HCT116 (cell line): ENCODE results near the gene GCK. TPM values are rescaled to one million over a fixed set of nuclear protein-coding genes. Genes with fewer than 3 reads are reported as not detected.

ENCODE experiments used
- ATAC-seq: fragments of 200-7000 bp; cut with Tn5 transposase; 2 replicates; pipeline ENCODE4 v1.9.1; 2020; ENCODE audit warnings: mild to moderate bottlenecking, moderate library complexity
- BruUV-seq: library from RNA; stranded (reverse); fragments of 400-500 nt; replicated peaks from 2 replicates; lab custom pipeline; 2021; lab: Mats Ljungman, UMichigan
- CTCF ChIA-PET: fragments of 300-600 bp; sonication (Branson Sonifier 250); formaldehyde crosslinking; loops from one replicate; lab custom pipeline; 2021; ENCODE audit warnings: antibody characterized with exemption; lab: Charles Lee
- POLR2A ChIA-PET: fragments of 300-600, 350-600 bp; sonication (Branson Sonifier 250); formaldehyde crosslinking; loops from one replicate; lab custom pipeline; 2021; ENCODE audit warnings: antibody characterized with exemption; lab: Charles Lee
- RAD21 ChIA-PET, 2 experiments: fragments of 300-600 bp; sonication (Branson Sonifier 250); formaldehyde crosslinking; loops; one replicate each; lab custom pipeline; 2023; ENCODE audit warnings: low total read pairs in 2 of 2; ENCODE audit not compliant: uncharacterized antibody in 2 of 2, unreplicated experiment in 2 of 2, low non-redundant PET in 1 of 2; lab: Charles Lee
- DNase-seq: peaks from one replicate; pipeline ENCODE4 v3.0.0-alpha.2; 2010; ENCODE audit warnings: low read depth, low spot score
- H2AFZ ChIP-seq: fragments of 200-600 bp; shearing (Covaris generic), sonication (generic); 2 replicates; pipeline ENCODE4 v1.6.1; 2017; ENCODE audit warnings: low read depth, mixed run types, mixed read lengths, antibody characterized with exemption, low read length; ENCODE audit not compliant: poor library complexity, severe bottlenecking
- H3K27ac ChIP-seq: 2 replicates; pipeline ENCODE4 v1.5.1; 2012; ENCODE audit warnings: low read depth, low read length
- H3K27me3 ChIP-seq: fragments of 200-600 bp; sonication (generic); 2 replicates; pipeline ENCODE4 v1.6.1; 2016; ENCODE audit warnings: mixed run types, low read length, mixed read lengths; ENCODE audit not compliant: insufficient read depth
- H3K36me3 ChIP-seq, 2 experiments: fragments of 200-500 bp in 1 of 2; fragments of 200-600 bp in 1 of 2; sonication (Bioruptor generic) in 1 of 2; sonication (generic) in 1 of 2; 2 replicates each; pipeline versions ENCODE4 v1.5.1 to v1.6.1; 2014 to 2016; ENCODE audit warnings: low read length in 2 of 2, inconsistent platforms in 1 of 2, mixed read lengths in 1 of 2, mixed run types in 1 of 2; ENCODE audit not compliant: insufficient read depth in 2 of 2, control insufficient read depth in 1 of 2
- H3K4me1 ChIP-seq, 2 experiments: fragments of 200-600 bp in 1 of 2; sonication (generic) in 1 of 2; 2 replicates each; pipeline versions ENCODE4 v1.5.1 to v1.6.1; 2012 to 2017; ENCODE audit warnings: low read length in 2 of 2, inconsistent platforms in 1 of 2, mild to moderate bottlenecking in 1 of 2, mixed read lengths in 1 of 2, mixed run types in 1 of 2, moderate library complexity in 1 of 2; ENCODE audit not compliant: insufficient read depth in 2 of 2, control insufficient read depth in 1 of 2
- H3K4me2 ChIP-seq: fragments of 200-600 bp; sonication (generic); 2 replicates; pipeline ENCODE4 v1.6.1; 2017; ENCODE audit warnings: mixed run types, low read length, mixed read lengths
- H3K4me3 ChIP-seq, 2 experiments: fragments of 200-600 bp in 1 of 2; sonication (generic) in 1 of 2; replicated peaks in 1 of 2; 2 replicates each; pipeline ENCODE4 v1.5.1; 2011 to 2016; ENCODE audit warnings: low read length in 2 of 2, control low read depth in 1 of 2, low read depth in 1 of 2, mild to moderate bottlenecking in 1 of 2, mixed read lengths in 1 of 2, mixed run types in 1 of 2
- H3K79me2 ChIP-seq: fragments of 200-600 bp; sonication (generic); 2 replicates; pipeline ENCODE4 v1.6.1; 2017; ENCODE audit warnings: mild to moderate bottlenecking, mixed run types, low read length, moderate library complexity, mixed read lengths; ENCODE audit not compliant: insufficient read depth
- H3K9ac ChIP-seq: fragments of 200-600 bp; sonication (generic); 2 replicates; pipeline ENCODE4 v1.6.1; 2016; ENCODE audit warnings: low read length, mixed read lengths
- H3K9me2 ChIP-seq: fragments of 200-600 bp; sonication (generic), shearing (Covaris generic); 2 replicates; pipeline ENCODE4 v1.6.1; 2017; ENCODE audit warnings: mixed run types, mild to moderate bottlenecking, moderate library complexity; ENCODE audit not compliant: insufficient read depth
- H3K9me3 ChIP-seq, 2 experiments: fragments of 200-500 bp in 1 of 2; fragments of 200-600 bp in 1 of 2; sonication (Bioruptor generic) in 1 of 2; sonication (generic) in 1 of 2; 2 replicates each; pipeline ENCODE4 v1.6.1; 2014 to 2017; ENCODE audit warnings: low read length in 2 of 2, mixed read lengths in 2 of 2, inconsistent platforms in 1 of 2, low read depth in 1 of 2, mild to moderate bottlenecking in 1 of 2, mixed run types in 1 of 2, moderate library complexity in 1 of 2; ENCODE audit not compliant: control insufficient read depth in 1 of 2, insufficient read depth in 1 of 2
- H4K20me1 ChIP-seq: fragments of 200-600 bp; sonication (generic), shearing (Covaris generic); 2 replicates; pipeline ENCODE4 v1.6.1; 2017; ENCODE audit warnings: mixed run types, mild to moderate bottlenecking, moderate library complexity; ENCODE audit not compliant: insufficient read depth
- ATF3 ChIP-seq: IDR thresholded peaks from 2 replicates; pipeline ENCODE4 v1.6.1; 2012
- CBX3 ChIP-seq: IDR thresholded peaks from 2 replicates; pipeline ENCODE4 v1.6.1; 2012; ENCODE audit warnings: low read depth
- EGR1 ChIP-seq: IDR thresholded peaks from 2 replicates; pipeline ENCODE4 v1.6.1; 2012; ENCODE audit warnings: low read depth
- EZH2 ChIP-seq: fragments of 200-600 bp; sonication (generic); IDR thresholded peaks from 2 replicates; pipeline ENCODE4 v1.6.1; 2017; ENCODE audit warnings: antibody characterized with exemption, mixed run types
- FOSL1 ChIP-seq: IDR thresholded peaks from 2 replicates; pipeline ENCODE4 v1.6.1; 2012; ENCODE audit warnings: low read depth
- JUND ChIP-seq: IDR thresholded peaks from 2 replicates; pipeline ENCODE4 v1.6.1; 2012
- POLR2AphosphoS5 ChIP-seq: IDR thresholded peaks from 2 replicates; pipeline ENCODE4 v1.6.1; 2011; ENCODE audit warnings: mild to moderate bottlenecking, low read depth, low read length, moderate library complexity
- RAD21 ChIP-seq: IDR thresholded peaks from 2 replicates; pipeline ENCODE4 v1.6.1; 2012; ENCODE audit warnings: low read depth, mild to moderate bottlenecking
- SP1 ChIP-seq: IDR thresholded peaks from 2 replicates; pipeline ENCODE4 v1.6.1; 2012; ENCODE audit warnings: low read depth
- TCF7L2 ChIP-seq: IDR thresholded peaks from 2 replicates; pipeline ENCODE4 v1.7.0; 2011; ENCODE audit warnings: borderline replicate concordance, inconsistent platforms; ENCODE audit not compliant: insufficient read depth, insufficient read length; ENCODE audit errors: extremely low read depth
- ZFX ChIP-seq: fragments of 450-650 bp; IDR thresholded peaks from 2 replicates; pipeline ENCODE4 v1.6.1; 2017
- intact Hi-C: fragments of 100-400 bp; cut with micrococcal nuclease; formaldehyde crosslinking; loops from 2 replicates; pipeline ENCODE4 v1.10.0; 2022
- total RNA-seq: library from RNA; stranded (reverse); gene quantifications from one replicate; pipeline ENCODE4 v1.2.1, GENCODE V29; 2021; ENCODE audit not compliant: unreplicated experiment

Gene GCK
- total RNA-seq, 1 experiment from 2014 or later: 0.34 TPM

- CTCF ChIA-PET: no interaction called here
- no peak overlapping the region for H3K27ac ChIP-seq
- DNase-seq (no peak), ATAC-seq (no peak)
- no peaks in the 10 kb centered on the region for H3K4me1 ChIP-seq
- H3K9me3 ChIP-seq: no peaks in the 10 kb centered on the region
- RAD21 ChIA-PET: no interaction called here
- no peaks in the 10 kb centered on the region for H4K20me1 ChIP-seq
- H3K79me2 ChIP-seq: no peaks in the 10 kb centered on the region
- no peak for TF ChIP-seq RAD21
- no peak for TF ChIP-seq TCF7L2
- no peak for TF ChIP-seq EGR1
- no peak for TF ChIP-seq CBX3
- intact Hi-C loops: no loop called here
- no TSS peak for BruUV-seq
- H3K4me2 ChIP-seq: no peak overlapping the region
- peaks cover 8 to 9% of the 10 kb centered on the region in 2 experiments for H3K36me3 ChIP-seq
- H3K9ac ChIP-seq: no peak overlapping the region
- H3K4me3 ChIP-seq: no peak overlapping the region
- POLR2A ChIA-PET: no interaction called here
- H3K27me3 ChIP-seq: no peaks in the 10 kb centered on the region
- H3K9me2 ChIP-seq: no peaks in the 10 kb centered on the region
- no peak overlapping the region for H2AFZ ChIP-seq
Measured at GRCh38 chr7:44216019-44216418, 26.8 kb upstream of the GCK start.

GRCh38 chr7:44215531-44215930, 26.3 kb upstream of the GCK start:
- no peak overlapping the region for H3K27ac ChIP-seq
- H3K4me1 ChIP-seq: no peaks in the 10 kb centered on the region
- H3K36me3 ChIP-seq: peaks cover 12 to 13% of the 10 kb centered on the region in 2 experiments
- RAD21 ChIA-PET: no interaction called here
- no peaks in the 10 kb centered on the region for H3K79me2 ChIP-seq
- H3K27me3 ChIP-seq: no peaks in the 10 kb centered on the region
- TF ChIP-seq ZFX: no peak
- TF ChIP-seq EZH2: no peak
- no peak for TF ChIP-seq FOSL1
- TF ChIP-seq ATF3: no peak
- TF ChIP-seq TCF7L2: no peak
- no peak for TF ChIP-seq SP1
- TF ChIP-seq JUND: no peak
- no peak for TF ChIP-seq POLR2AphosphoS5
- no peak overlapping the region for H3K9ac ChIP-seq
- H4K20me1 ChIP-seq: no peaks in the 10 kb centered on the region
- no peak for DNase-seq
- CTCF ChIA-PET: no interaction called here
- H3K4me3 ChIP-seq: no peak overlapping the region
- intact Hi-C loops: no loop called here
- no peak overlapping the region for H2AFZ ChIP-seq
- H3K9me3 ChIP-seq: no peaks in the 10 kb centered on the region
- BruUV-seq: no TSS peak
- ATAC-seq: no peak
- no peaks in the 10 kb centered on the region for H3K9me2 ChIP-seq
- no peak overlapping the region for H3K4me2 ChIP-seq
- POLR2A ChIA-PET: no interaction called here
